ENCODE results near the gene MEX3B.
"Not testable (repeated sequence)": the region's sequence is repeated elsewhere in the genome, so short reads cannot be mapped to it uniquely, and the experiment has no call there.

The MEX3B gene

GRCh38 chr15:82018201-82018600, 27.6 kb downstream of the MEX3B start:
- H3K27ac ChIP-seq, result no peak overlapping the region
- no peak overlapping the region for H3K4me3 ChIP-seq

GRCh38 chr15:82017656-82018055, 28.2 kb downstream of the MEX3B start:
- Histone ChIP-seq H3K4me3 (no peak overlapping the region), H3K27ac (no peak overlapping the region)

GRCh38 chr15:82014989-82015388, 30.8 kb downstream of the MEX3B start:
- Histone ChIP-seq H3K27ac (no peak overlapping the region), H3K4me3 (no peak overlapping the region)

- no peak overlapping the region for H3K27ac ChIP-seq
- no peak overlapping the region for H3K4me3 ChIP-seq
Observed at GRCh38 chr15:82012908-82013307, 32.9 kb downstream of the MEX3B start.

GRCh38 chr15:82005239-82005638, 40.6 kb downstream of the MEX3B start:
- Histone ChIP-seq H3K27ac (no peak overlapping the region), H3K4me3 (no peak overlapping the region)

GRCh38 chr15:82003916-82004315, 41.9 kb downstream of the MEX3B start:
- Histone ChIP-seq H3K27ac (no peak overlapping the region), H3K4me3 (no peak overlapping the region)

- H3K4me3 ChIP-seq, H3K27ac ChIP-seq: not testable (repeated sequence)
Observed at GRCh38 chr15:81995081-81995480, 50.7 kb downstream of the MEX3B start.

GRCh38 chr15:81992523-81992922, 53.3 kb downstream of the MEX3B start:
- no peak overlapping the region for H3K4me3 ChIP-seq
- H3K27ac ChIP-seq, result no peak overlapping the region
